NCI-H226 (cell line): Measurements from ENCODE around the gene ENOX1.

ENCODE experiments used
- DNase-seq: peaks from one replicate; pipeline ENCODE4 v3.0.0-alpha.2; 2015

ENOX1 gene

GRCh38 chr13:43664700-43665191 is 122.0 kb downstream of the ENOX1 start:
- DNase-seq = peak; percentile 70

GRCh38 chr13:43663474-43664090 is 123.2 kb downstream of the ENOX1 start:
- peak; percentile 32 for DNase-seq

DNA sequence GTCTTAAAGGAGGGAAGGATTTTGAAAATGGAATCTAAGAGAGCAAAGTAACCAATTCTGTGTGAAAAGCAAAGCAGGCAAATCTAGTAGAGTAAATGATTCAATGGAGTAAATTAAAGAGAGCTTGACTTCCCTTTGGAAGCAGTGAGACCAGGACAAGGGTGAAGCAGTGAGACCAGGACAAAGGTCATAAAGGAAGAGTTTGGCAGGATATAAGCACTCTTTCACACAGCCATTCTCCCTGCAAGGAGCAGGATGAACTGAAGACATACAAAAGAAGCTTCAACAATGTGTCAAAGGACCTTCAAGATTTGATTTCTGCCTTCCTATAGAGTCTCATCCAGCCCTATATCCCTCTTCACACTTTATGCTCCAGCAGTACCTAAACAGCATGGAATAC is 123.8 kb downstream of the ENOX1 start:
- DNase-seq = no peak

DNA sequence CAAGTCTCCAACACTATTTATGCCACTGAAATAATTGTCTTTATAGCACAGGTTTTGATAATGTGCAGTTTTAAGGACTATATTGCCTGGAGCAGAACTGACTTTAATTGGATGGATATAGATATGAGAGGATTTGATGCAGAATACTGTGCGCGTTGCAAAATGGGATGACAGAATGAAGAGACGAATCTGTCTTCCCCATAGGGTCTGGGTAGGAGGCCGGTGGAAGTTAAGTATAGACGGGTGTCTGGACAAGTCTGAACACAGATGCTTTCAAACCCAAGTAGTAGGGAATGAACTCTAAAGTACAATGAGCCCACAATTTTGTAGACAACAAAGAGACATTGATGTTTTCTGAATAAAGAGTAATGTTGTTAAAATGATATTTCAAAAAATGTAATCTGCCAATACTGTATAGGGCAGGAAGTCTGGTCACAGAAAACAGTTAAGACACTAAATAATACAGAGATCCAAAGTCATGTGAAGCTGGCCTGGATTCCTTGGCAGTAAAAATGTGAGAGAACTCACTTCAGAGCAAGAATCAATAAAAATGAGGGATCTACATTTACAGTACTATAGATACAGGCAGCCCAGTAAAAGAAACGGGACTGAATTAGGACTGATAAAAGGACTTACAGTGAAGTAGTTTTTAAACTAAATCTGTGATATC is 125.5 kb downstream of the ENOX1 start:
- DNase-seq = no peak

GRCh38 chr13:43657485-43657884 is 129.3 kb downstream of the ENOX1 start:
- no peak for DNase-seq

DNA sequence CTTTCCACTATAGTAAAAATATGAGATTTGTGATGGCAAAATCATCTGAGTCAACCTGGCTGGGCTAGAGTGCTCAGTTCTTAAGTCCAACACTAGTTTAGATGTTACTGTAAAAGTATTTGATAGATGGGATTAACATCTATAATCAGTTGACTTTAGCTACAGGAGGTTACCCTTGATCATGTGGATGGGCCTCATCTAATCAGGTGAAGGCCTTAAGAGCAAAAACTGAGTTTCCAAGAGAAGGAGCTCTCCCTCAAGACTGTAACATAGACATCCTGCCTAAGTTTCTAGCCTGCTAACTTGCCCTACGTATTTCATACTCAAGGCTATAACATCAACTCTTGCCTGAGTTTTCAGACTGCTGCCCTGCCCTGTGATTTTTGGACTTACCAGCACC is 132.8 kb downstream of the ENOX1 start:
- no peak for DNase-seq

GRCh38 chr13:43653395-43653794 is 133.4 kb downstream of the ENOX1 start:
- DNase-seq = no peak

DNA sequence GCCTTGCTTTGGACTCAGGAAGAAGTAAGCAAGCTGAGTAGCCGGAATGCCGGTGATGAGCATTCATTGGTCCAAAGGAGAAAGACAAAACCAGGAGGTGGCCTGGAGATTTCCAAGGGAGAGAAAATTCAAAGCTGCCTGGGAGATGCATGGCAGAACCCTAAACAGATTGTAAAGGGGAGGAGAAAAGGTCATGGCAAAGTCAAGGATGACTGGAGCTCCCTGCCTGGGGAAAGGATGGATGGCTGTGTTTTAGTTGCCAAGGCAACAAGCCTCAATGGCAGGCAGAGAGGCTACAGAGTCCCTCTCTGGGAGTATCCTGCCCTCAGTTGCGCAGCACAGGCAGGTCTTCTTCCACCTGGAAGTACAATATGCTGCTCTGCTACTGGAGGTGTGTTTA is 134.0 kb downstream of the ENOX1 start:
- no peak for DNase-seq

- DNase-seq = no peak
Measured at GRCh38 chr13:43650882-43651281, 135.9 kb downstream of the ENOX1 start.

DNA sequence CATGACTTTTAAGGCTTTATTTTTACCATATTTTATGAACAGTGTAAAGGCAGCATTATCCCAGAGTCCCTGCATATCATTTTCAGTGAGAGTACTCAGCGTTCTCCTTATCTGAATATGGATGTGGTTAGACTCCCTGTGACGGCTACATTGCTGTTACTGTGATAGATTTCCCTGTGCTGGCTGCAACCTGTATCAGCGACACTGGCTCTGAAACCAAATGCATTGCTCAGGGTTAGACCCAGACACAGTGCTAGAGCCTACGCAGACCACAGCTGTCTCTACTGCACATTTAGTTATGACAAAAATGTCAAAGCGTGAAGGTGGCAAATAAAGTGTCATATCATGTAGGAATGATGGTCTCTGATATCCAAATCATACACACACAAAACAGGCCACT is 138.0 kb downstream of the ENOX1 start:
- no peak for DNase-seq

GRCh38 chr13:43647471-43647870 is 139.3 kb downstream of the ENOX1 start:
- DNase-seq = no peak

GRCh38 chr13:43640476-43640875 is 146.3 kb downstream of the ENOX1 start:
- no peak for DNase-seq

DNA sequence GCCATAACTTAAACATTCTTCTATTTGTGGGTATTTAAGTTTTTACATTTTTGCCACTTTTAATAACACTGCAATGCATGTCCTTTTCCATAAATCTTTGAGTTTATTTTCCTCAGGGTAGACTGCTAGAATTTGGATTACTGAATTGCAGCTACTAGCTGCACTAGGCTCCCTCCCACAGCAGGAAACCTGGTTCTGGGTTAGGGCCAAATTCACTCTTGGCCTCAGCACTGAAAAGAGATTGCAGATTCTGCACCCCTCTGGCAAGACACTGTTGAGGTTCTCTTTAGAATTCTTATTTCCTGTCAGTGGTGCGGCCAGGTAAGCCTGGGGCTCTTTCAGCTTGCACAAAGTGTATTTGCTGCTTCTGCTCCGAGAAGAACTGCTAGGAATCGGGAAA is 155.7 kb downstream of the ENOX1 start:
- peak; percentile 31 for DNase-seq

GRCh38 chr13:43629691-43630480 is 156.9 kb downstream of the ENOX1 start:
- no peak for DNase-seq

- no peak for DNase-seq
Measured at GRCh38 chr13:43626994-43627393, 159.8 kb downstream of the ENOX1 start.

- DNase-seq = no peak
Measured at GRCh38 chr13:43614063-43614462, 172.7 kb downstream of the ENOX1 start.

GRCh38 chr13:43611281-43612273 is 175.2 kb downstream of the ENOX1 start:
- no peak for DNase-seq

DNA sequence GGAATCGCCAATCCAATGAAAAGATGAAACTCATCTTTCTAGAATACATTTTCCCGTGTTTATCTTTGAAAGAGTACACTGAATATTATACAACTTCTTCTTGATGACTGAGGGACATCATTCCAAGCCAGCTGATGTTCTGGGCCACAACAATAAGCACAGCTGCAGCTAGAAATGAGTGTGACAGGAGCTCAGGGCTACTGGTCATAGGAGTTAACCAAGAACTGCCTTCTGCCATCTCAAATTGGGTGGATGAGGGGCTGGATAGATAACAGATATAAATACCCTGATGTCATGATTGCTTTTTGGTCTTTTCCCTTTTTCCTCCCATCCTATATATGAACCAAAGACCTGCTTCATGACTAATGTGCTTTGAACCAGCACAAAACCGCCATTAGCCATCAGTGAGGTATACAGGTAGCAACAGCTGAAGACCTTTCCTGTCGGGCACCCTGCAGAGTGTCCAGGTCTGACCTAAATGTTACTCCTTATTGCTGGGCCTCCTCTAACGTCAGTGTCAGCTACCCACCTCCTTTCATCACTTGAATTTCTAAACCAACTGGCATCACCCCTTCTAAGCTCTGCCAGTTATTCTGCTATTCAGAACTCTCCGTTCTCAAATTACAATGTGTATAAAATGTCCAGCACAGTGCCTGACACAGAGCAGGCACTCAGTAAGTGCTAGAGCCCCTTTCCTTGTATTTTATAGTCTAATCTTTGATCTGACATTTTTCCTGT is 178.2 kb downstream of the ENOX1 start:
- DNase-seq = no peak

GRCh38 chr13:43597599-43597945 is 189.2 kb downstream of the ENOX1 start:
- DNase-seq = no peak

DNA sequence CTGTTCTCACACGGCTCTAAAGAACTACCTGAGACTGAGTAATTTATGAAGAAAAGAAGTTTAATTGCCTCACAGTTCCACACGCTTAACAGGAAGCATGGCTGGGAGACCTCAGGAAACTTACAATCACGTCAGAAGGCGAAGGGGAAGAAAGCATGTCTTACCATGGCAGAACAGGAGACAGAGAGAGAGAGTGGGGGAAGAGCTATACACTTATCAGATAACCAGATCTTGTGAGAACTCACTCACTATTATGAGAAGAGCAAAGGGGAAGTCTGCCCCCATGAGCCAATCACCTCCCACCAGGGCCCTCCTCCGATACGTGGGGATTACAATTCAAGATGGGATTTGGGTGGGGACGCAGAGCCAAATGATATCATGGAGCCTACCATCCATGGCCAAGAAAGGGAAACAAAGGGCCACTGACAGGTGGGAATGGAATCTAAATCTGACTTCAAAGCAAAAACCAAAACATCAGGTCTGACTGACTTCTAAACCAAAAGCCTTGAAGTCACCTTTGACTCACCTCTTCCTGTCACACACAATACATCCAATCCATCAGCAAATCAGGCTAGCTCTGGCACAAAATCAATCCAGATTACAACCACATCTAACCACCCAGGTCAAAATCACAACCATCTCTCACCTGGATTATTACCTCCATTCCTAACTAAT is 189.7 kb downstream of the ENOX1 start:
- no peak for DNase-seq

GRCh38 chr13:43596006-43596405 is 190.8 kb downstream of the ENOX1 start:
- no peak for DNase-seq
